GM15510 (cell line): Measurements from ENCODE around the gene TRAF3IP1.

Source experiments
- POLR2A ChIP-seq: IDR thresholded peaks from 3 replicates; pipeline ENCODE4 v1.6.1; 2011; ENCODE audit warnings: borderline replicate concordance; ENCODE audit not compliant: insufficient read length; ENCODE audit errors: extremely low read depth

TRAF3IP1 gene

DNA sequence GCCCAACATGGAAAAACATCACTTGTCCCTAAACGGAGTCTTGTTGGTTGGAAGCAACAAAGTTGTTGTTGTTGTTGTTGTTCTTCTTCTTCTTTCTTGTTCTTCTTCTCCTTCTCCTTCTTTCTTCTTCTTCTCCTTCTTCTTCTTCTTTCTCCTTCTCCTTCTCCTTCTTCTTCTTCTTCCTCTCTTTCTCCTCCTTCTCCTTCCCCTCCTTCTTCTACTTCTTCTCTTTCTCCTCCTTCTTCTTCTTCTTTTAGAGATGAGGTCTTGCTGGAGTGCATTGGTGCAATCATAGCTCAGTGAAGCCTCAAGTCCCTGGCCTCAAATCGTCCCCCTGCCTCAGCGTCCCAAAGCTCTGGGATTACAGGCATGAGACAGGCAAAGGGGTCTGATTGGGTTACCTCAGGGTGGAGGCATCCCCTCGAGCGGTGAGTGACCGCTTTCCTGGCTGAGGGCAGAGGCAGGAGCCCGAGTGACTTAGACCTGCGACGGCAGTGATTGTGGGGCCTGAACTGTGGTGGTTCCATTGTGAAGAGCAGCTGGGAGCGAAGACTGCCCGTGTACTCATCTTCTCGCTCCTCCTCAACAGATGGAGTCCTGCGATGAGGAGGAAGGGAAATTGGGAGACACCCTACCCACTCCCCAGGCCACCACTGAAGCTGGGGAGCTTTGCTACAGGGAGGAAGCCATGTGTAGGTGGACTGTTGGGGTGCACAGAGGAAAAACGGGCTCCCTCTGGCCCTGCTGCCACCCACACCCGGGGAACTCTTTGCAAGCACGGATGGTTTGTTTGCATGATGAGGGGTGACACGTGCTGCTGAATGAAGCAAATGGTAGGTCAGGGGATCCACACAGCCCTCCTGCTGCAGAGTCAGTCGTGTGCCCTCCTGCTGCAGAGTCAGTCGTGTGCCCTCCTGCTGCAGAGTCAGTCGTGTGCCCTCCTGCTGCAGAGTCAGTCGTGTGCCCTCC lies 24.9 kb upstream of the TRAF3IP1 start:
- no peak for TF ChIP-seq POLR2A

DNA sequence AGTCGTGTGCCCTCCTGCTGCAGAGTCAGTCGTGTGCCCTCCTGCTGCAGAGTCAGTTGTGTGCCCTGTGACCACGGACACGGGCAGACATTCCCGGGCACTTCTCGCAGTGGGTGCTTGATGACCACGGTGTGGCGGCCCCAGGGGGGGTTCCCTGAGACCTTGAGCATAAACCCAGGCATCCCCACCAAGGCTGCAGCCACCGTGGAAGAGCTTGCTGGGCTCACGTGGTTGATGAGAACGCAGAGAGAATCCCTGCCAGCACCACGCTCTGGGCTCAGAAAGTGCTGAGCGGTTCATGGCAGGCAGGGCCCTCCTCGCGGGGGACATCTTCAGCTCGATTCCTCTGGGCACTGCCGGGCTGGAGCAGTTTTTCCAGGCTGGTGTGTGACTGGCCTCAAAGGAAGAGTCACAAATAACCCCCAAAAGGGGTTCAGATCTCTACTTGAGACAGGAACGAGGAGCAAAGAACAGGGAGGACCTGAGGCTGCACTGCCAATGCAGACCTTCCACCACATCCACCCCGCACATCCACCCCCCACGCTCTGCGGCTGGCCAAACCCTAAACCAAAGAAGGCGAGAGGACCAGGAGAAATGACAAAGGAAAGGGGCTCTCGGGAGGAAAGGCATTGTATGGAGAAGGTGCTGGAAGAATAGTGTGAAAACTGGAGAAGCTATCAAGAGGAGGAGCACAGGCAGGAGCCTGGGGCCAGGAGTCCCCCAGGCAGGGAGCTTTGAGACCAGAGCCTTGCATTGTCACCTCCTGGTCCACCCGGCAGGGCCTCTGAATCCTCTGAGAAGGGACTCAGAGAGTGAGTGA lies 23.5 kb upstream of the TRAF3IP1 start:
- no peak for TF ChIP-seq POLR2A

DNA sequence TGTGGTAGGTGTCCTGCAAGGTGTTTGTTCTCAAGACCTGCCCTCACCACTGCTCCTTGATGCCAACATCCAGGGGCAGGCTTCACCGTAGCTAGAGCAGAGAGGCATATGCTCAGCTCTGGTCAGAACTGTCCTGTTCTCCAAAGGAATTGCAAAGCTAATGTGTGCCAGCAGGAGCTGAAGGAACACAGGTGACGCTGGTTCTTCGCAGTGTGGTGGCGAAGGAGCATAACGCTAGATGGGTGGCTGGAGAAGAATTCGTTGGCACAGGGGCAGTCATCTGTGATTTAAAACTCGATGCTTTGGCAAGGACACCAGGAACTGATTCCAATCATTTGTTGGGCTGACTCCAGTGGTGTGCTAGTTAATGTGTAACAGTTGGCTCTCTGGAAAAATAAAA lies 20.5 kb upstream of the TRAF3IP1 start:
- TF ChIP-seq POLR2A, result no peak

DNA sequence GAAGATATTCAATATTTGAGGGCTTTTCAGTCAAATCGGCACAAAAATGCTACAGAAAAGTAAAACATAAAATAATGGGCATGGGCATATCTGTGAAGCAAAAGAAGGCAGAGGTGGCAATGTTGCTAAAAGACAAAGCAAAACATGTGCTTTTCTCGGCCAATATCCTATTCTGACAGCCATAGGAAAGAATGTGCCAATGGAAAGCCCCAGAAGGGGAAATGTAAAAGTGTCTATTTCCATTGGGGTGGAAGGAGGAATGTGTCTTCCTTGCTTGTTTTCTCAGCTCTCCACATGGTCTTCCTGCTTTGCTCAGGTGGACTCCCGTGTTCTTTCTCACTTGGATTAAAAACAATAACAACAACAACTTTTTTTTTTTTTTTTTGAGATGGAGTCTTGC lies 18.2 kb upstream of the TRAF3IP1 start:
- TF ChIP-seq POLR2A, result no peak

- TF ChIP-seq POLR2A, result no peak
Observed at GRCh38 chr2:238302751-238303150, 17.6 kb upstream of the TRAF3IP1 start.

DNA sequence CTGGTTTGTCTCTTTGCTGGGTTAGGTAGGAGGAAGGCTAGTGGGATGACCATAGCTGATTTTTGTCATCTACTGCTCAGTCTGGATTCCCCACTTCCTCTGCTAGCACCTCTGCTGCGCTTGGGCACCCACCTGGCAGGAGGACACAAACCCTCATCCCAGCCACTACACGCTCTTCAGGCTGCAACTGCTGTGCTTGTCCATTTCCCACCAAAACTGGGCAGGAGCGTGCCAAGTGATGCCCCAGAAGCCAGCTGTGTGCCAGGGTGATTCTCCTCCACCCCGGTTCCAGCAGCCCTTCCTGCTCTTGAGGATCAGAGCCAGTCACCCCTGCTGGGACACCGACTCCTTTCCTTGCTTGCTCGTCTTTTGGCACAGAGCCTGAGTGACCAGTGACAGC lies 16.2 kb upstream of the TRAF3IP1 start:
- no peak for TF ChIP-seq POLR2A

DNA sequence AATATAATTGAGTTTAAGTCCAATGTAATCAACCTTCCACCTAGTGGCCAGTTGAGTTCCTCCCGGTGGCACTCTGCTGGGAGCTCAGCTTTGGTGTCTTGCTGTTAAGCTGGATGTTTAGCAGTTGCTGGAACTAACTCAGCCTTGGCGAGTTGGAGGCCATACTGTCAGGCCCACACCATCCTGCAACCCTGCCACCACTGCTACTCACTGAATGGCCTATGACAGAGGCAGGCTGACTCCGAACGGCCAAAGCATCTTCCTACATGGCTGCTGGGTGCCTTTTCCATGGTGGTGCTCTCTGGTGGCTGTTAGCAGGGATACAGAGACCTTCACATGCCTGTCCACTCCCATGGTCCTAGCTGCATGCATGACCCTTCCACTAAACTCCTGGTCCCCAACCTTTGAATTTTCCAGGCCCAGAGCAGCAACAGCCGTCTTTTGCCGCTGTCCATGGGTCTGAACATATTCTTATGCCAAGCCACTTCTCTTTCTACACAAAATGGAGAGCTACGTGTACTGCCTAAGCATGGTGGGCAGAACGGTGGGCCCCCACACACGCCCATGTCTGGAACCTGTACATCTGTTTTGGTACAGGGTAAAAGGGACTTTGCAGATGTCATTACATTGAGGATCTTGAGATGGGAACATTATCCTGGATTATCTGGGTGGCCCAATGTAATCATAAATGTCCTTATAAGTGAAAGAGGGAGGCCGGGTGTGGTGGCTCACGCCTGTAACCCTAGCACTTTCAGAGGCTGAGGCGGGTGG lies 15.0 kb upstream of the TRAF3IP1 start:
- TF ChIP-seq POLR2A, result no peak

- no peak for TF ChIP-seq POLR2A
Observed at GRCh38 chr2:238305965-238306671, 14.2 kb upstream of the TRAF3IP1 start.

DNA sequence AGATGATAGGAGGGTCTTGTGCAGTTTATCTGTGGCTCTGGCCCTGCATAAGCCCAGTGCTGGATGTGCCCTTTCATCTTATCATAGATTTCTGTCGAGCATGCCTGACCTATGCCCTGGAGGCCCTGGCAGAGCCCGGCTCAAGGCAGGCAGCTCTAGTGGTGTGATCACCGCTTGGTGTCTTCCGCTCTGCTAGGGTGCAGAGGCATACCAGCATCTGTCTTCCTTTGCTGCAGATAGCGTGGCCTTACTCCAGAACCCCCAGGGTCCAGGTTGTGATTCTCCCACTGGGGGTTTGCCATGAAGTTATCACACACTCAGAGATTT lies 13.7 kb upstream of the TRAF3IP1 start:
- TF ChIP-seq POLR2A, result no peak

- TF ChIP-seq POLR2A, result no peak
Observed at GRCh38 chr2:238308177-238308576, 12.1 kb upstream of the TRAF3IP1 start.

- TF ChIP-seq POLR2A, result no peak
Observed at GRCh38 chr2:238313289-238313990, 6.9 kb upstream of the TRAF3IP1 start.

DNA sequence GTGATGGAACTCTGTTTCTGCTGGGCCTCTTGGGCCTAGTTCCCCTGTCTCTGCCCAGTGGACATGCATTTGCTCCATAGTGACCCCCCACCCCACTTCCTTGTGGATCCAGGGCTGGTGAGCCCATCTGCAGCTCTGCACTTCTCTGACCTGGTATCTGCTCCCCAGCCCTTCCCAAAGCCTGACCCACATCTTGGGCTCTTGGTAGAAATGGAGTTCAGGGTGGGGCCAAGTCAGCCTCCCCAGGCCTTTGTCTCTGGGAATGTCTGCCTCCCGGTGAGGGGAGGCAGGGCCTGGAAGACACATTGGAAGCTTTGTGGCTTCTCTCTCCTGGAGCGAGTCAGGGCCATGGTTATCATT lies 6.3 kb upstream of the TRAF3IP1 start:
- no peak for TF ChIP-seq POLR2A

DNA sequence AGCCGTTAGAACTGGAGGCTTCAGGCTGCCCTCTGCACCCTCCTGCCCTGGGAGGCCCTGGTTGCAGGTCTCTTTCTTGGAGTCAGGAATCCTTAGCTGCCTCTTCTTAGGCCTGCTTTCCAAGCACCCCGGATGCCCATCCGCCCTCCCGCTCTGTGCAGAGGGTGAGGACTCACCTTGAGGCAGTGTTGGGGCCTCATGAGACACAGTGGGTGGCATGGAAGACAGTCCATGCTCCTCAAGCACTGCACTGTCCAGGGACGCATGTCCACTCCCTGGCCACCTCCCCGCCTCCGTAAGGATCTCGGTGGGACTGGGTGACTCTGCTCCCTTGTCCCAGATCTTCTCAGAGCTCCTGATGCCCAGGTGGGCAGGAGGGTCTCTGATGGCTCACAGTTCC lies 5.7 kb upstream of the TRAF3IP1 start:
- no peak for TF ChIP-seq POLR2A
